Large intestine (tissue), 3 donors: Measurements from ENCODE around the gene CRAT. TPM values are rescaled to one million over a fixed set of nuclear protein-coding genes. Genes with fewer than 3 reads are reported as not detected.
"Not testable (repeated sequence)": the region's sequence is repeated elsewhere in the genome, so short reads cannot be mapped to it uniquely, and the experiment has no call there.

ENCODE experiments used
- DNase-seq, 2 donors: peaks; one replicate each; pipeline versions ENCODE4 v3.0.0 to v3.0.0-alpha.2; 2013
- H3K27ac ChIP-seq: one replicate; pipeline ENCODE4 v1.5.1; 2013; ENCODE audit warnings: low read length
- H3K27me3 ChIP-seq: 2 replicates; pipeline ENCODE4 v1.6.1; 2013; ENCODE audit warnings: low read length; ENCODE audit not compliant: control insufficient read depth, insufficient read depth
- H3K36me3 ChIP-seq: 2 replicates; pipeline ENCODE4 v1.6.1; 2013; ENCODE audit warnings: low read length; ENCODE audit not compliant: control insufficient read depth, insufficient read depth
- H3K4me1 ChIP-seq: one replicate; pipeline ENCODE4 v1.6.1; 2013; ENCODE audit warnings: low read length; ENCODE audit not compliant: control insufficient read depth, insufficient read depth
- H3K4me3 ChIP-seq: one replicate; pipeline ENCODE4 v1.5.1; 2013; ENCODE audit warnings: low read length
- H3K9me3 ChIP-seq: one replicate; pipeline ENCODE4 v1.6.1; 2013; ENCODE audit warnings: mild to moderate bottlenecking, low read depth, low read length, moderate library complexity; ENCODE audit not compliant: control insufficient read depth
- WGBS: methylation state at CpG from one replicate; pipeline ENCODE4 v1.1.5; 2013; ENCODE audit warnings: low lambda C conversion rate; ENCODE audit not compliant: insufficient coverage; 5-methylcytosine and 5-hydroxymethylcytosine counted together
- polyA plus RNA-seq: library from polyadenylated mRNA; unstranded; fragments of 120-200 nt; gene quantifications from one replicate; pipeline ENCODE4 v1.2.1, GENCODE V29; 2013

The CRAT gene
- polyA plus RNA-seq, 1 donor, result 84.3 TPM

DNA sequence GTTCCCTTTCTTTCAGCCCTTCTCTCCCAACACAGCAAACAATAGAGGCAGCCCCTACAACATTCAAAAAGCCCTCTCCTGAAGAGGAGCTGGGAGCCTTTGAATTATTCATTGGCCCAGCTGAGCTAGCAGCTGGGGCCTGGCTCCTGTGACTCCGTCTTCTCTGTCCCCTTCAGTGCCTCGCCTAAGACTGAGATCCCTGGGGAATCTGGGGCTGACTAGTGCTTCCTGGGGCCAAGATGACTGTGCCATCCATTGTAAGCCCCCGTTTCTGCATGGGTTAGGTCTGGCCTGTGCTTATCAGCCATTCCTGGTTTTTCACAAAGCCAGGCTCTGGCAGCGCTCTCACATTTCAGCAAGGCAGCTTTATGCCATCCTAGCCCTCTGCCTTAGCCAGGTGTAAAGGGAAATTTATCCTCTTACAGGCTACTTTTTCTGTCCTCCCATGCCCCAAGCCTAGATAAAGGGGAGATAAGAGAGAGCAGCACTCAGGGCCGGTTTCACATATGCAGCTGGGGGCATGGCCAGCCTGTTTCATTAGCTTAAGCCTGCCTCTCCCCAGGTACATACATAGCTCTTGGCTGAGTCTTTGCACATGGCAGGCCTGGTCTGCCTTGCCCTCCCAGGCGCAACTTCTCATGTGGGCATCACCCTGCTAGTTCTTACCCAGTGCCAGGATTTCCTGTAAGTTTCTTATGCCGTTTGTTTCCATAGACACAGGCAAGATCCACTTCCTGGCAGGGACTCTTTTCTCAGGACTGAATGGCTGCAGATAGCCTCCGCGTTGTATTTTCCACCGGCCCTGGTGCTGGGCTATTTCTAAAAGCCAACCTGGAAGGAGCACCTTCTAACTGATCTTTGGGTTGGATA is 16.4 kb upstream of the CRAT start:
- Histone ChIP-seq H3K36me3 (peaks cover 52% of the 10 kb centered on the region), H3K4me3 (no peak overlapping the region), H3K27ac (no peak overlapping the region), H3K27me3 (no peaks in the 10 kb centered on the region), H3K4me1 (no peaks in the 10 kb centered on the region), H3K9me3 (no peaks in the 10 kb centered on the region)
- DNase-seq, result no peak
- WGBS, result no CpG with 5 or more reads among the region's 10 CpGs

DNA sequence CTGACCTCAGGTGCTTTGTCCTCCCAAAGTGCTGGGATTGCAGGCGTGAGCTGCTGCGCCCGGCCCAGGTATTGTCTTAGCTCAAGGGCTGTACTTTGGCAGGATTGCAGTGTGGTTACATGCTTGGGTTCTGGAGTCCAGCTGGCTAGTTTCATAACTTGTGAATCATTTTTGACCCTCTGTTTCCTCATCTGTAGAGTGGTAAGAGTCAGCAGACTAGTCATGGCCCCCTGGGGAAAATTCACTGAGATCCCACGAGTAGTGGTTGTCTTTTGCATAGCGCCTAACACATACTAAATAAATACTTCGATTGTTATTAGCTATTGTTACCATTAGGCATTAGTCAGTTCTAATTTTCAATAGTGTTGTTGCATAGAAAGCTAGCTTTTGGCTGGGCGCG is 14.9 kb upstream of the CRAT start:
- H3K36me3 ChIP-seq, result peaks cover 65% of the 10 kb centered on the region
- no peaks in the 10 kb centered on the region for H3K4me1 ChIP-seq
- no peak for DNase-seq
- H3K4me3 ChIP-seq, result no peak overlapping the region
- WGBS, result no CpG with 5 or more reads among the region's 8 CpGs
- no peaks in the 10 kb centered on the region for H3K27me3 ChIP-seq
- no peaks in the 10 kb centered on the region for H3K9me3 ChIP-seq
- no peak overlapping the region for H3K27ac ChIP-seq

DNA sequence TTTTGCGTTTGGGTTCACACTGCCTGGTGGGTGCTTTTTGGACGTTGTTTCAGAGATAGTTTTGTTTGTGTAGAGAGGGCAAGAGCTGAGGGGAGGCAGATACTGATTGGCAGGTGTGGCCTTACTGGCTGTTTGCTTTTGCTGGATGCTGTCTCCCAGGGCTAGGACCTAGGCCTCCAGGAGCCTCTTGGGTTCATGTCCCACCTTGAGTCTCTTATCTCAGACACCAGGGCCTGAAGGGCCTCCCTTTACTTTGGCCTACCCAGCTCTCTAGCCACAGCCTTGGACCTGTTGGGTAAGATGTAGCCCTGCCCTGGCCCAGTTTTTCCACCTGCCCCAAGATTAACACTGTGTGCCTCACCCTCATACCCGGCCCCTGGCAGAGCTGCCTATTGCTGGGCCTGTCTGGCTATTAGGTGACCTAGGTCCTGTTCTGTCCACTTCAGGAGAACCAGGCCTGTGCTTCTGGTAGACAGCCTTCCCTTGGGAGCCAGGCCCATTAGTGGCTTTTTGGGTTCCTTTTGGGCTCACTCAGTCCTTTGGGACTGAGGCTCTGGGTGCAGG is 14.0 kb upstream of the CRAT start:
- no peaks in the 10 kb centered on the region for H3K4me1 ChIP-seq
- no peak for DNase-seq
- WGBS, result no CpG with 5 or more reads among the region's 3 CpGs

DNA sequence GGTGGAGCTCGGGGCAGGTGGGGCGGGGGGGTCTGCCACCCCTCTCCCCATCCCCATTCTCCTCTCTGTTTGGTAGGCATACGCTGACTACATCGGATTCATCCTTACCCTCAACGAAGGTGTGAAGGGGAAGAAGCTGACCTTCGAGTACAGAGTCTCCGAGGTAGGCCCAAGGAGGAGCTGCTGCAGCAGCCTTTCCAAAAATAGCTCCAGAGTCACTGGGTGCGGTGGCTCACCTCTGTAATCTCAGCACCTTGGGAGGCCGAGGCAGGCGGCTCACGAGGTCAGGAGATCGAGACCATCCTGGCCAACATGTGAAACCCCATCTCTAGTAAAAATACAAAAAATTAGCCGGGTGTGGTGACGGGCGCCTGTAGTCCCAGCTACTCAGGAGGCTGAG is 12.4 kb upstream of the CRAT start:
- H3K27ac ChIP-seq, H3K27me3 ChIP-seq, DNase-seq, H3K4me3 ChIP-seq, H3K4me1 ChIP-seq, H3K9me3 ChIP-seq: not testable (repeated sequence)
- H3K36me3 ChIP-seq, result peaks cover 56% of the 10 kb centered on the region
- 100% methylated on average over 3 of the region's 15 CpGs for WGBS

More for the DNA sequence above, 14.0 kb upstream of the CRAT start:
- Histone ChIP-seq H3K9me3 (no peaks in the 10 kb centered on the region), H3K4me3 (no peak overlapping the region), H3K27ac (peak overlapping the region; percentile 8), H3K27me3 (no peaks in the 10 kb centered on the region), H3K36me3 (peaks cover 64% of the 10 kb centered on the region)

DNA sequence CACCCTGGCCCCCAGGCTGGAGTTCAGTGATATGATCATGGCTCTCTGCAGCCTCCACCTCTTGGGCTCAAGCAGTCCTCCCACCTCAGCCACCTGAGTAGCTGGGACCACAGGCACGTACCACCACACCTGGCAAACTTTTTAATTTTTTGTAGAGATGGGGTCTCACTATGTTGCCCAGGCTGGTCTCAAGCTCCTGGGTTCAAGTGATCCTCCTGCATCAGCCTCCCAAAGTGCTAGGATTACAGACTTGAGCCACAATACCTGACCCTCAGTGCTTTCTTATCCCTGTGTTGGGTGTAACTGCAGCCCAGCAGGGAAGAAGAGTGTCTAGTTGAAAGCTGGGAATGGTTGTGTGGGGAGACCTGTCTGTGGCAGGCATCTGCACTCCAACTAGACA is 11.5 kb upstream of the CRAT start:
- H3K36me3 ChIP-seq, result peaks cover 48% of the 10 kb centered on the region
- H3K9me3 ChIP-seq, result no peaks in the 10 kb centered on the region
- H3K4me1 ChIP-seq, result no peaks in the 10 kb centered on the region
- no peak overlapping the region for H3K4me3 ChIP-seq
- no peak overlapping the region for H3K27ac ChIP-seq
- WGBS, result no CpG with 5 or more reads among the region's 1 CpG
- no peak for DNase-seq
- H3K27me3 ChIP-seq, result no peaks in the 10 kb centered on the region

DNA sequence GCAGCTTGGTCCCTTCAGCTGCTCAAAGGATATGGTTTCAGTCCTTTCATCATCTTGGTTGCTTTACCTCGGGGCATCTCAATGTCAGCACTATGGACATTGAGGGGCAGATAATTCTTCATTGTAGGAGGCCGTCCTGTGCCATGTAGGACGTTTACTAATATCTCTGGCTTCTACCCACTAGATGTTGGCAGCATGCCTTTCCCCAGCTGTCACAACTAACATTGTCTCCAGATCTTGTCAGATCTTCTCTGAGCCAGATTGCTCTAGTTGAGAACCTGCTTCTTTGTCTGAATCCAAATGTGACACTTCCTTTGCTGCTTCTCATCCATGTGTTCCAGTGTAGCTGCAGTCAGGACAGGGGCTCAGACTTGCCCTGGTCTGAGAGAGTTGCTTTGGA is 10.9 kb upstream of the CRAT start:
- no peaks in the 10 kb centered on the region for H3K4me1 ChIP-seq
- no peak overlapping the region for H3K4me3 ChIP-seq
- H3K27ac ChIP-seq, result no peak overlapping the region
- no peaks in the 10 kb centered on the region for H3K27me3 ChIP-seq
- H3K36me3 ChIP-seq, result peaks cover 43% of the 10 kb centered on the region
- DNase-seq, result no peak
- no peaks in the 10 kb centered on the region for H3K9me3 ChIP-seq
- no CpG with 5 or more reads among the region's 3 CpGs for WGBS

DNA sequence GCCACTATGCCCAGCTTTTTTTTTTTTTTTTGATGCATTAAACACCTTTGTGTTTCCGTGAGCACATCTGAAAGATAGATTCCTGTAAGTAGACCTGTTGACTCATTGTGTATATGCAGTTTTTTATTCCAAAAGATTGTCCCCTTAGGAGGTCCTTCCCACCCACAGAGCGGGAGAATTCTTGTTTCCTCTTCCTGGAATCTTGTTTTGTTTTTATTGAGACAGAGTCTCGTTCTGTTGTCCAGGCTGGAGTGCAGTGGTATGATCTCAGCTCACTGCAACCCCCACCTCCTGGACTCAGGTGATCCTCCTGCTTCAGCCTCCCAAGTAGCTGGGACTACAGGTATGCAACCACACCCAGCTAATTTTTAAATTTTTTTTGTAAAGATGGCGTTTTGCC is 8.2 kb upstream of the CRAT start:
- no peak overlapping the region for H3K4me3 ChIP-seq
- H3K27ac ChIP-seq, result no peak overlapping the region
- no peak for DNase-seq
- 100% methylated on average over 1 of the region's 4 CpGs for WGBS
- no peaks in the 10 kb centered on the region for H3K9me3 ChIP-seq
- no peaks in the 10 kb centered on the region for H3K27me3 ChIP-seq
- no peaks in the 10 kb centered on the region for H3K4me1 ChIP-seq
- peaks cover 33% of the 10 kb centered on the region for H3K36me3 ChIP-seq

DNA sequence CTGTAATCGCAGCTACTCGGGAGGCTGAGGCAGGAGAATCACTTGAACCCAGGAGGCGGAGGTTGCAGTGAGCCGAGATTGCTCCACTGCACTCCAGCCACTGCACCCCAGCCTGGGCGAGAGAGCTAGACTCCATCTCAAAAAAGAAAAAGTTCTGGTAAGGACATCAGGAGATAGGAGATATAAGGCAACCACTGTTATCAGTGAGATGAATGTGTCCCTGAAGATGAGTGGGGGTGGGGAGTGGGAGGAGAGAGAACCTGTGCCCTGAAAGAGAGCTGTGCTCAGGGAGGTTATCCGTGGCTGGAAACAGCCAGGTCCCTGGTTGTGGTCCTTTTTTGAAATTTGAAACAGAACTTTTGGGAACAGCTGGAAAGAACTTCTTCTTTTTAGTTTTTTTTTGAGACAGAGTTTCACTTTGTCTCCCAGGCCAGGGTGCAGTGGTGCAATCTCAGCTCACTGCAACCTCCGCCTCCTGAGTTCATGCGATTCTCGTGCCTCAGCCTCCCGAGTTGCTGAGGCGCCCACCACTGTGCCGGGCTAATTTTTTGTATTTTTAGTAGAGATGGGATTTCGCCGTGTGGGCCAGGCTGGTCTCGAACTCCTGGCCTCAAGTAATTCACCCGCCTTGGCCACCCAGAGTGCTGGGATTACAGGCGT is 3.2 kb upstream of the CRAT start:
- no CpG with 5 or more reads among the region's 17 CpGs for WGBS
- no peak for DNase-seq
- Histone ChIP-seq H3K27ac (no peak overlapping the region), H3K9me3 (no peaks in the 10 kb centered on the region), H3K36me3 (no peaks in the 10 kb centered on the region), H3K27me3 (no peaks in the 10 kb centered on the region), H3K4me1 (peaks cover 13% of the 10 kb centered on the region), H3K4me3 (no peak overlapping the region)

DNA sequence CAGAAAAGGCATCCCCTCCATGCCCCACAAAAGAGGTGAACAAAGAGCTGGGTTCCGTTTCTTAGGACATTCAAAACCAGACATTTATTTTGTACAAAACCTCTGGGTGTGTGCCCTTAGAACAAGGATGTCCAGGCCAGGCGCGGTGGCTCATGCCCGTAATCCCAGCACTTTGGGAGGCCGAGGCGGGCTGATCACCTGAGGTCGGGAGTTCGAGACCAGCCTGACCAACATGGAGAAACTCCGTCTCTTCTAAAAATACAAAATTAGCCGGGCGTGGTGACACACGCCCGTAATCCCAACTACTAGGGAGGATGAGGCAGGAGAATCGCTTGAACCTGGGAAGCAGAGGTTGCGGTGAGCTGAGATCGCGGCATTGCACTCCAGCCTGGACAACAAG is 1.9 kb upstream of the CRAT start:
- not testable (repeated sequence) for H3K36me3 ChIP-seq, H3K27ac ChIP-seq, H3K9me3 ChIP-seq, H3K27me3 ChIP-seq, DNase-seq
- Histone ChIP-seq H3K4me3 (peak overlapping the region; percentile 82), H3K4me1 (peaks cover 17% of the 10 kb centered on the region)
- 100% methylated on average over 1 of the region's 17 CpGs for WGBS

DNA sequence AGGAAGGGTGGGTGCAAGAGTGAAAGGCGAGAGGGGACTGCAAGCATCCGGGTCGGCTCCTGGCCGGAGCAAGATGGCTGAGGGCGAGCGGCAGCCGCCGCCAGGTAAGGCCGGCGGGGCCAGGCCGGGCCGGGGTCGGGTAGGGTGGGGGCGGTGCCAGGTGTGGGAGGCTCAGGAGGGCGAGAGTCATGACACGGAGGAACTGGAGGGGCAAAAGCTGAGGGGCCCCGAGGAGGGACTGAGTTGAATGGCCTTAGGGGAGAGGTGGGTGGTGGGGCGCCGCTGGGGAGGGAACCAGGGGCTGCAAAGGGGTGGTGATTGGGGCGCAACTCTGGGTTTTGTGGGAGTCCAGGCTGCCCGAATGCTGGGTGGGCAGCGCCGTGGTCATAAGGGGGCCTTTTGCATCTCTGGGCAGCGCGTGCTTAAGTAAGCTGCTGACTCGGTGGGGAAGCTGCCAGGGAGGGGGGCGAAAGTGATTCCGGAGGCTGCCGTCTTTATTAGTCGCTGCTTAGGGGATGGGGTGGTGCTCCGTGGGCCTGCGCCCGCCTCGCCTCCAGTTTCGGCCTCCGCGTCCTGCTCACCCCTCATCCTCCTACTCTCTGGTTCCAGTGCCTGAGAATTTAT is 1.0 kb upstream of the CRAT start:
- no CpG with 5 or more reads among the region's 37 CpGs for WGBS
- no peaks in the 10 kb centered on the region for H3K9me3 ChIP-seq
- peak in 1 of 2 donors; percentile 63 for DNase-seq
- peaks cover 19% of the 10 kb centered on the region for H3K4me1 ChIP-seq
- peak overlapping the region; percentile 84 for H3K27ac ChIP-seq
- peak overlapping the region; percentile 82 for H3K4me3 ChIP-seq
- no peaks in the 10 kb centered on the region for H3K27me3 ChIP-seq
- peaks cover 12% of the 10 kb centered on the region for H3K36me3 ChIP-seq
